ENCODE measurements around the gene ARFIP1.

- TF ChIP-seq CTCF (IDR thresholded peaks at IDR 0.05), result no peak
- TF ChIP-seq EZH2 (IDR thresholded peaks at IDR 0.05; ENCODE audit: borderline replicate concordance, insufficient read depth, low read depth, low read length, poor library complexity, severe bottlenecking), result no peak
Observed at GRCh38 chr4:152805071-152805650, 25.4 kb downstream of the ARFIP1 start.
